ENCODE data around the gene INHBE. TPM values are rescaled to one million over a fixed set of nuclear protein-coding genes. Genes with fewer than 3 reads are reported as not detected.

The INHBE gene
- total RNA-seq, 1 experiment from 2014 or later: 10.1 TPM

GRCh38 chr12:57419495-57419894, 35.6 kb upstream of the INHBE start:
- no peak overlapping the region for H2AFZ ChIP-seq (ENCODE audit: low read length)
- no peak overlapping the region for H2BK20ac ChIP-seq (ENCODE audit: low read depth, low read length, poor library complexity, severe bottlenecking)
- no peak overlapping the region for H2BK12ac ChIP-seq (ENCODE audit: insufficient read length, low read depth, low read length)
- Mint-ChIP-seq H3K9me3 (no peaks in the 10 kb centered on the region), H3K27me3 (ENCODE audit: low read depth) (no peaks in the 10 kb centered on the region), H3K4me3 (no peak overlapping the region), H3K27ac (peak overlapping the region in 1 of 3 experiments; percentile 39; a peak in 1 of 7 replicates), H3K36me3 (ENCODE audit: insufficient read depth in 1 of 3, low read depth in 3 of 3) (peaks cover 4 to 9% (median 9%) of the 10 kb centered on the region in 3 experiments; a peak in 5 of 7 replicates), H3K4me1 (peaks cover 11 to 15% of the 10 kb centered on the region in 2 experiments)
- H2BK5ac ChIP-seq (ENCODE audit: insufficient read length, low read length): no peak overlapping the region
- TF ChIP-seq CTCF (conservative IDR thresholded peaks at IDR 0.05): no peak
- no peak overlapping the region for H4K8ac ChIP-seq (replicated peaks; ENCODE audit: insufficient read length, low read depth, low read length)
- H2AK5ac ChIP-seq (ENCODE audit: insufficient read length, low read length): no peak overlapping the region
- no peak overlapping the region for H2BK15ac ChIP-seq (ENCODE audit: low read depth, low read length)
- H3K27ac ChIP-seq (ENCODE audit: insufficient read length, low read depth, low read length): no peak overlapping the region
- H4K5ac ChIP-seq (ENCODE audit: insufficient read length, low read depth, low read length): no peak overlapping the region
- H3K4me2 ChIP-seq (ENCODE audit: insufficient read depth, insufficient read length, low read length): no peak overlapping the region
- no peak overlapping the region for H3K9ac ChIP-seq (ENCODE audit: extremely low read depth, insufficient read length, low read length)
- H3K4me1 ChIP-seq (ENCODE audit: insufficient read depth, low read length): no peaks in the 10 kb centered on the region
- no peaks in the 10 kb centered on the region for H3K23me2 ChIP-seq (ENCODE audit: insufficient read length, low read depth, low read length, poor library complexity, severe bottlenecking)
- H4K20me1 ChIP-seq (ENCODE audit: control insufficient read depth, insufficient read depth, insufficient read length): no peaks in the 10 kb centered on the region
- no peak overlapping the region for H3K4ac ChIP-seq (ENCODE audit: low read depth, low read length)
- H3K56ac ChIP-seq (ENCODE audit: insufficient read length, low read depth, low read length): no peak overlapping the region
- H4K91ac ChIP-seq (ENCODE audit: insufficient read length, low read depth, low read length): no peak overlapping the region
- no peaks in the 10 kb centered on the region for H3K27me3 ChIP-seq (ENCODE audit: insufficient read depth, low read length)
- no peak for DNase-seq
- no peak overlapping the region for H3K18ac ChIP-seq (ENCODE audit: insufficient read length, low read depth, low read length)
- H3K79me2 ChIP-seq (ENCODE audit: insufficient read depth, low read length): no peaks in the 10 kb centered on the region; the same call in 1 of the 2 replicates
- H3K79me1 ChIP-seq (ENCODE audit: insufficient read depth, low read depth, low read length, poor library complexity, severe bottlenecking): peaks cover 5% of the 10 kb centered on the region
- no peak overlapping the region for H3T11ph ChIP-seq (ENCODE audit: low read length)
- H3K14ac ChIP-seq (ENCODE audit: insufficient read depth, low read length): no peak overlapping the region
- no peak overlapping the region for H2BK120ac ChIP-seq (ENCODE audit: low read depth, low read length, poor library complexity, severe bottlenecking)
- H3K9me3 ChIP-seq (ENCODE audit: control insufficient read depth, low read depth, low read length): no peaks in the 10 kb centered on the region
- no CpG with 5 or more reads among the region's 2 CpGs for WGBS (ENCODE audit: extremely low coverage, insufficient read length, low lambda C conversion rate)
- H3K23ac ChIP-seq (ENCODE audit: insufficient read length, low read depth, low read length): no peak overlapping the region

Measured in H9 (cell line).